GM19099 (cell line): ENCODE results near the gene OR51D1.

ENCODE experiments used
- POLR2A ChIP-seq: IDR thresholded peaks from 3 replicates; pipeline ENCODE4 v1.6.1; 2011; ENCODE audit warnings: low read depth; ENCODE audit not compliant: insufficient read length; ENCODE audit errors: extremely low read depth

OR51D1 gene

GRCh38 chr11:4637662-4638047 is 378 bp downstream of the OR51D1 start:
- no peak for TF ChIP-seq POLR2A

GRCh38 chr11:4639931-4640330 is 2.7 kb downstream of the OR51D1 start:
- TF ChIP-seq POLR2A, result no peak

GRCh38 chr11:4641501-4641900 is 4.2 kb downstream of the OR51D1 start:
- TF ChIP-seq POLR2A, result no peak

GRCh38 chr11:4642043-4642442 is 4.8 kb downstream of the OR51D1 start:
- TF ChIP-seq POLR2A, result no peak

- TF ChIP-seq POLR2A, result no peak
Measured at GRCh38 chr11:4643076-4643475, 5.8 kb downstream of the OR51D1 start.

GRCh38 chr11:4643682-4644081 is 6.4 kb downstream of the OR51D1 start, which contains the start of gene OR51E1:
Gene OR51E1, plus strand, starts transcription at chr11:4643982. Its CDS starts 8,545 bp downstream, at chr11:4652527.
- TF ChIP-seq POLR2A, result no peak

- no peak for TF ChIP-seq POLR2A
Measured at GRCh38 chr11:4644233-4644632, 7.0 kb downstream of the OR51D1 start.

- TF ChIP-seq POLR2A, result no peak
Measured at GRCh38 chr11:4645974-4646373, 8.7 kb downstream of the OR51D1 start.

GRCh38 chr11:4647766-4648165 is 10.5 kb downstream of the OR51D1 start:
- TF ChIP-seq POLR2A, result no peak

- TF ChIP-seq POLR2A, result no peak
Measured at GRCh38 chr11:4654635-4655369, 17.5 kb downstream of the OR51D1 start.

- no peak for TF ChIP-seq POLR2A
Measured at GRCh38 chr11:4658629-4659445, 21.6 kb downstream of the OR51D1 start.

- TF ChIP-seq POLR2A, result no peak
Measured at GRCh38 chr11:4662876-4663275, 25.6 kb downstream of the OR51D1 start.

GRCh38 chr11:4664183-4664582 is 26.9 kb downstream of the OR51D1 start:
- TF ChIP-seq POLR2A, result no peak

- no peak for TF ChIP-seq POLR2A
Measured at GRCh38 chr11:4664786-4665185, 27.5 kb downstream of the OR51D1 start.

GRCh38 chr11:4665424-4665823 is 28.1 kb downstream of the OR51D1 start:
- no peak for TF ChIP-seq POLR2A

GRCh38 chr11:4671741-4672140 is 34.5 kb downstream of the OR51D1 start:
- TF ChIP-seq POLR2A, result no peak
